Measurements from ENCODE around the gene TRIM62.

GRCh38 chr1:33191731-33192275 lies 10.0 kb upstream of the TRIM62 start:
- TF ChIP-seq ZNF274 (IDR thresholded peaks at IDR 0.05; ENCODE audit: low read depth, low read length) (no peak), YY1 (IDR thresholded peaks at IDR 0.05; ENCODE audit: insufficient read depth, insufficient read length) (no peak)
